ENCODE data around the gene NSG1.

DNA sequence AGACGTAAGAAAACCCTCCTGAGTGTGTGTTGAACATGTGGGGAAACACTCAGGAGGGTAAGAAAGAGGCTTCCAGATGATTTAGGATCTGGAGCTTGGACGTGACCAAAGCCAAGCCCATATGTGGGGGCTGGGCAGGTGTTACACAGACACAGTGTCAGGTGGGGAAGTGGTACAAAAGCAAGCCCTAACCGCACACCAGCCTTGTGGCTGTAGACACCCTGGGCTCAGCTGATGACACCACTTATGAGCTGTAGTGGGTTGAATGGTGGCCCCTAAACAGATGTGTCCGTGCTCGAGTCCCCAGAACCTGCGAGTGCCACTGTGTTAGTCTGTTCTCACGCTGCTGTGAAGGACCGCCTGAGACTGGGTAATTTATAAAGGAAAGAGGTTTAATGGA, 25.0 kb upstream of the NSG1 start:
- TF ChIP-seq, protein P1, sequence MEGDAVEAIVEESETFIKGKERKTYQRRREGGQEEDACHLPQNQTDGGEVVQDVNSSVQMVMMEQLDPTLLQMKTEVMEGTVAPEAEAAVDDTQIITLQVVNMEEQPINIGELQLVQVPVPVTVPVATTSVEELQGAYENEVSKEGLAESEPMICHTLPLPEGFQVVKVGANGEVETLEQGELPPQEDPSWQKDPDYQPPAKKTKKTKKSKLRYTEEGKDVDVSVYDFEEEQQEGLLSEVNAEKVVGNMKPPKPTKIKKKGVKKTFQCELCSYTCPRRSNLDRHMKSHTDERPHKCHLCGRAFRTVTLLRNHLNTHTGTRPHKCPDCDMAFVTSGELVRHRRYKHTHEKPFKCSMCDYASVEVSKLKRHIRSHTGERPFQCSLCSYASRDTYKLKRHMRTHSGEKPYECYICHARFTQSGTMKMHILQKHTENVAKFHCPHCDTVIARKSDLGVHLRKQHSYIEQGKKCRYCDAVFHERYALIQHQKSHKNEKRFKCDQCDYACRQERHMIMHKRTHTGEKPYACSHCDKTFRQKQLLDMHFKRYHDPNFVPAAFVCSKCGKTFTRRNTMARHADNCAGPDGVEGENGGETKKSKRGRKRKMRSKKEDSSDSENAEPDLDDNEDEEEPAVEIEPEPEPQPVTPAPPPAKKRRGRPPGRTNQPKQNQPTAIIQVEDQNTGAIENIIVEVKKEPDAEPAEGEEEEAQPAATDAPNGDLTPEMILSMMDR (CRISPR knock-in tag; IDR thresholded peaks at IDR 0.05): no peak
- no peak for TF ChIP-seq MAFG (CRISPR knock-in tag; IDR thresholded peaks at IDR 0.05)
- TF ChIP-seq NFYB (CRISPR knock-in tag; IDR thresholded peaks at IDR 0.05): no peak
- no peak for TF ChIP-seq RAD51 (IDR thresholded peaks at IDR 0.05; ENCODE audit: borderline replicate concordance)
- TF ChIP-seq, protein P2, sequence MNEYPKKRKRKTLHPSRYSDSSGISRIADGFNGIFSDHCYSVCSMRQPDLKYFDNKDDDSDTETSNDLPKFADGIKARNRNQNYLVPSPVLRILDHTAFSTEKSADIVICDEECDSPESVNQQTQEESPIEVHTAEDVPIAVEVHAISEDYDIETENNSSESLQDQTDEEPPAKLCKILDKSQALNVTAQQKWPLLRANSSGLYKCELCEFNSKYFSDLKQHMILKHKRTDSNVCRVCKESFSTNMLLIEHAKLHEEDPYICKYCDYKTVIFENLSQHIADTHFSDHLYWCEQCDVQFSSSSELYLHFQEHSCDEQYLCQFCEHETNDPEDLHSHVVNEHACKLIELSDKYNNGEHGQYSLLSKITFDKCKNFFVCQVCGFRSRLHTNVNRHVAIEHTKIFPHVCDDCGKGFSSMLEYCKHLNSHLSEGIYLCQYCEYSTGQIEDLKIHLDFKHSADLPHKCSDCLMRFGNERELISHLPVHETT (CRISPR knock-in tag; conservative IDR thresholded peaks at IDR 0.05): no peak
- no peak for TF ChIP-seq ZNF724P (CRISPR knock-in tag; IDR thresholded peaks at IDR 0.05; ENCODE audit: borderline replicate concordance)
- TF ChIP-seq MTA3 (CRISPR knock-in tag; IDR thresholded peaks at IDR 0.05): no peak
- no peak for TF ChIP-seq ZNF274 (CRISPR knock-in tag; IDR thresholded peaks at IDR 0.05)
- TF ChIP-seq JUN (CRISPR knock-in tag; IDR thresholded peaks at IDR 0.05): no peak

Measured in HepG2 (cell line).